ENCODE results near the gene RRP8. TPM values are rescaled to one million over a fixed set of nuclear protein-coding genes. Genes with fewer than 3 reads are reported as not detected.

The RRP8 gene
- total RNA-seq, 1 donor from 2014 or later = 18.4 TPM

GRCh38 chr11:6567371-6567745 is 36.1 kb downstream of the RRP8 start:
- DNase-seq = no peak

GRCh38 chr11:6566704-6567370 is 36.6 kb downstream of the RRP8 start:
- DNase-seq = no peak

- DNase-seq = no peak
Measured at GRCh38 chr11:6565988-6566703, 37.3 kb downstream of the RRP8 start.

- DNase-seq = no peak
Measured at GRCh38 chr11:6565325-6565724, 38.1 kb downstream of the RRP8 start.

- DNase-seq = no peak
Measured at GRCh38 chr11:6563667-6564066, 39.7 kb downstream of the RRP8 start.

- DNase-seq = no peak
Measured at GRCh38 chr11:6563121-6563619, 40.2 kb downstream of the RRP8 start.

GRCh38 chr11:6561288-6561687 is 42.1 kb downstream of the RRP8 start:
- no peak for DNase-seq

- DNase-seq = peak; percentile 46
Measured at GRCh38 chr11:6559369-6559768, 44.0 kb downstream of the RRP8 start.

GRCh38 chr11:6557761-6558674 is 45.4 kb downstream of the RRP8 start:
- no peak for DNase-seq

GRCh38 chr11:6557063-6557462 is 46.4 kb downstream of the RRP8 start:
- DNase-seq = no peak

- DNase-seq = no peak
Measured at GRCh38 chr11:6556139-6556949, 47.1 kb downstream of the RRP8 start.

- DNase-seq = no peak
Measured at GRCh38 chr11:6554828-6555706, 48.3 kb downstream of the RRP8 start.

GRCh38 chr11:6553634-6554033 is 49.8 kb downstream of the RRP8 start:
- DNase-seq = no peak

- DNase-seq = no peak
Measured at GRCh38 chr11:6548641-6549040, 54.8 kb downstream of the RRP8 start.

- DNase-seq = no peak
Measured at GRCh38 chr11:6548121-6548520, 55.3 kb downstream of the RRP8 start.

- no peak for DNase-seq
Measured at GRCh38 chr11:6547177-6547576, 56.2 kb downstream of the RRP8 start.

- DNase-seq = no peak
Measured at GRCh38 chr11:6546735-6547134, 56.7 kb downstream of the RRP8 start.

- no peak for DNase-seq
Measured at GRCh38 chr11:6545917-6546605, 57.4 kb downstream of the RRP8 start.

Measured in tongue (tissue), 2 donors.